GM12878 (cell line): ENCODE data around the gene ANKRD55. TPM values are rescaled to one million over a fixed set of nuclear protein-coding genes. Genes with fewer than 3 reads are reported as not detected.

Source experiments
- ATAC-seq: fragments of 200-7000 bp; cut with Tn5 transposase; 3 replicates; pipeline ENCODE4 v1.9.1; 2020; ENCODE audit warnings: mild to moderate bottlenecking, moderate library complexity
- BruUV-seq: library from RNA; stranded (reverse); fragments of 400-500 nt; replicated peaks from 2 replicates; lab custom pipeline; 2021; lab: Mats Ljungman, UMichigan
- CTCF ChIA-PET: fragments of 300-600 bp; sonication (Branson Sonifier 250); formaldehyde crosslinking; extraction: SDS; loops from one replicate; lab custom pipeline; 2021; ENCODE audit warnings: inconsistent platforms; lab: Yijun Ruan, JAX
- POLR2A ChIA-PET: fragments of 350-600 bp; formaldehyde crosslinking; extraction: SDS; loops from one replicate; lab custom pipeline; 2021; ENCODE audit warnings: inconsistent platforms; lab: Charles Lee
- RAD21 ChIA-PET: fragments of 300-600 bp; sonication (Branson Sonifier 250); formaldehyde crosslinking; loops from one replicate; lab custom pipeline; 2023; ENCODE audit warnings: antibody characterized with exemption; ENCODE audit not compliant: unreplicated experiment; lab: Charles Lee
- SMC1A ChIA-PET: fragments of 300-600 bp; sonication (Branson Sonifier 250); formaldehyde crosslinking; loops from one replicate; lab custom pipeline; 2023; ENCODE audit not compliant: unreplicated experiment, uncharacterized antibody; lab: Charles Lee
- DNase-seq: peaks from one replicate; pipeline ENCODE4 v3.0.0-alpha.2; 2011; ENCODE audit warnings: low read depth, low spot score
- FAIRE-seq: peaks from 3 replicates; lab custom pipeline; 2011; peaks lifted over from hg19 to GRCh38; lab: Jason Lieb, UNC
- H2AFZ ChIP-seq: 2 replicates; pipeline ENCODE4 v1.6.0; 2011; ENCODE audit warnings: low read depth, low read length, control low read depth; ENCODE audit not compliant: control insufficient read depth
- H3K27ac ChIP-seq: 2 replicates; pipeline ENCODE4 v1.5.1; 2011; ENCODE audit warnings: control low read depth; ENCODE audit not compliant: control insufficient read depth, insufficient read depth
- H3K27me3 ChIP-seq, 2 experiments: replicated peaks in 1 of 2; 2 replicates each; pipeline versions ENCODE4 v1.6.0 to v1.6.1; 2011; ENCODE audit warnings: low read length in 1 of 2; ENCODE audit not compliant: control insufficient read depth in 2 of 2, insufficient read depth in 2 of 2
- H3K36me3 ChIP-seq, 2 experiments: 2 replicates each; pipeline ENCODE4 v1.5.1; 2011; ENCODE audit warnings: low read length in 1 of 2; ENCODE audit not compliant: control insufficient read depth in 2 of 2, insufficient read depth in 2 of 2
- H3K4me1 ChIP-seq: 2 replicates; pipeline ENCODE4 v1.6.1; 2011; ENCODE audit warnings: mild to moderate bottlenecking, low read length, moderate library complexity, mixed read lengths; ENCODE audit not compliant: control insufficient read depth, insufficient read depth
- H3K4me2 ChIP-seq: 2 replicates; pipeline ENCODE4 v1.6.0; 2011; ENCODE audit warnings: control low read depth; ENCODE audit not compliant: control insufficient read depth, insufficient read depth
- H3K4me3 ChIP-seq: fragments of 200-600 bp; sonication (generic); 2 replicates; pipeline ENCODE4 v1.5.1; 2016
- H3K79me2 ChIP-seq: 2 replicates; pipeline ENCODE4 v1.6.0; 2011; ENCODE audit warnings: low read length; ENCODE audit not compliant: control insufficient read depth, insufficient read depth
- H3K9ac ChIP-seq: 2 replicates; pipeline ENCODE4 v1.8.0; 2011; ENCODE audit warnings: low read length, control low read depth, mixed read lengths; ENCODE audit not compliant: control insufficient read depth, insufficient read depth
- H3K9me3 ChIP-seq: replicated peaks from 3 replicates; pipeline ENCODE4 v1.5.1; 2011; ENCODE audit warnings: mild to moderate bottlenecking, low read length; ENCODE audit not compliant: control insufficient read depth, insufficient read depth
- H4K20me1 ChIP-seq: 2 replicates; pipeline ENCODE4 v1.6.0; 2011; ENCODE audit not compliant: control insufficient read depth, insufficient read depth
- HCFC1 ChIP-seq: fragments of 150-350 bp; IDR thresholded peaks from 2 replicates; pipeline ENCODE4 v1.6.1; 2014; ENCODE audit warnings: low read length
- IRF3 ChIP-seq: fragments of 450-650 bp; IDR thresholded peaks from 2 replicates; pipeline ENCODE4 v1.6.1; 2014; ENCODE audit warnings: mild to moderate bottlenecking
- MEF2A ChIP-seq: IDR thresholded peaks from 2 replicates; pipeline ENCODE4 v1.6.1; 2011; ENCODE audit warnings: low read depth, mild to moderate bottlenecking, low read length, moderate library complexity; ENCODE audit not compliant: insufficient read depth
- NFIC ChIP-seq: IDR thresholded peaks from 2 replicates; pipeline ENCODE4 v1.6.1; 2012; ENCODE audit warnings: low read depth, mild to moderate bottlenecking, inconsistent platforms, low read length, moderate library complexity
- NFXL1 ChIP-seq: fragments of 450-650 bp; IDR thresholded peaks from 2 replicates; pipeline ENCODE4 v1.6.1; 2017; ENCODE audit warnings: antibody characterized with exemption, mild to moderate bottlenecking, borderline replicate concordance
- NR2C1 ChIP-seq: fragments of 450-650 bp; IDR thresholded peaks from 2 replicates; pipeline ENCODE4 v1.6.1; 2017; ENCODE audit warnings: antibody characterized with exemption, mild to moderate bottlenecking, moderate library complexity
- PKNOX1 ChIP-seq: fragments of 450-650 bp; IDR thresholded peaks from 2 replicates; pipeline ENCODE4 v1.6.1; 2016; ENCODE audit warnings: mild to moderate bottlenecking
- SKIL ChIP-seq: fragments of 450-650 bp; IDR thresholded peaks from 2 replicates; pipeline ENCODE4 v1.6.1; 2017; ENCODE audit warnings: mild to moderate bottlenecking, low read depth, inconsistent platforms; ENCODE audit not compliant: poor library complexity, severe bottlenecking
- SP1 ChIP-seq: IDR thresholded peaks from one replicate; pipeline ENCODE4 v1.6.1; 2011; ENCODE audit warnings: low read depth, low read length
- STAT3 ChIP-seq: IDR thresholded peaks from 2 replicates; pipeline ENCODE4 v1.6.1; 2011; ENCODE audit warnings: low read depth, low read length, improper control_type of control experiment
- ZBTB33 ChIP-seq: fragments of 450-650 bp; IDR thresholded peaks from 2 replicates; pipeline ENCODE4 v1.6.1; 2017; ENCODE audit warnings: mild to moderate bottlenecking
- ZNF384 ChIP-seq: IDR thresholded peaks from 2 replicates; pipeline ENCODE4 v1.6.1; 2012; ENCODE audit warnings: low read depth, mild to moderate bottlenecking, low read length, improper control_type of control experiment, borderline replicate concordance
- WGBS: methylation state at CpG from one replicate; pipeline ENCODE4 v1.1.6; 2016; ENCODE audit warnings: low lambda C conversion rate; ENCODE audit not compliant: insufficient replicate concordance, insufficient coverage; ENCODE audit errors: missing lambda C conversion rate; 5-methylcytosine and 5-hydroxymethylcytosine counted together
- in situ Hi-C: fragments of 300-500 bp; cut with MboI; formaldehyde crosslinking; loops from 9 replicates; pipeline ENCODE4 v1.14.3; 2018; ENCODE audit warnings: mixed read lengths
- intact Hi-C: fragments of 100-400 bp; cut with micrococcal nuclease; formaldehyde crosslinking; loops from one replicate; pipeline ENCODE4 v1.14.2; 2022; ENCODE audit not compliant: unreplicated experiment
- polyA plus RNA-seq, 11 experiments: library from polyadenylated mRNA; depleted of rRNA in 4 of 11; unstranded in 6 of 11; stranded (reverse) in 5 of 11; fragments of >200 nt; fragmentation: Nextera tagmentation in 4 of 11; fragmentation: Illumina TruSeq in 1 of 11; extraction: Ambion mirVana in 4 of 11; extraction: Trizol in 1 of 11; gene quantifications; 1 replicate in 1 of 11; 2 replicates in 10 of 11; pipeline versions ENCODE4 v1.2.1 to v1.2.3, GENCODE V29; 2011 to 2016; ENCODE audit warnings: inconsistent platforms in 2 of 11, missing spikeins in 2 of 11, low read depth in 1 of 11
- total RNA-seq, 4 experiments: library from RNA; depleted of rRNA in 3 of 4; stranded (reverse); fragments of >200 nt in 3 of 4; fragmentation: Illumina TruSeq in 1 of 4; extraction: Trizol in 1 of 4; gene quantifications; 2 replicates each; pipeline versions ENCODE4 v1.2.1 to v1.2.3, GENCODE V29; 2013 to 2021

Gene ANKRD55
- total and polyA plus RNA-seq, 10 of the 15 experiments (the other 5 are each of a cell fraction or from before 2014, with no cell fraction given): 0.04 TPM; not detected in 9

- no peak for DNase-seq
- H3K36me3 ChIP-seq: no peaks in the 10 kb centered on the region
- ChIA-PET SMC1A (interaction anchor here (0.6 to 4.6 kb wide), 5 partner anchors 38 to 280 kb away, joined by 3 to 123 read pairs (median 4); no protein-coding TSS in a partner anchor), CTCF (interaction anchor here (0.6 to 5.4 kb wide), 9 partner anchors 15 to 1014 kb away, joined by 3 to 122 read pairs (median 5); no protein-coding TSS in a partner anchor), POLR2A (no interaction called here), RAD21 (interaction anchor here (1.2 to 4.6 kb wide), 4 partner anchors 204 to 266 kb away, joined by 3 to 90 read pairs (median 54); partner anchors contain the start of gene IL6ST)
- no peak for FAIRE-seq
- no peak overlapping the region for H3K4me2 ChIP-seq
- H3K4me1 ChIP-seq: no peaks in the 10 kb centered on the region
- ATAC-seq: no peak
- H3K4me3 ChIP-seq: no peak overlapping the region
- no peaks in the 10 kb centered on the region for H3K79me2 ChIP-seq
- H4K20me1 ChIP-seq: no peaks in the 10 kb centered on the region
- 33% methylated on average over 3 of the region's 3 CpGs for WGBS
- no peak overlapping the region for H3K27ac ChIP-seq
- TF ChIP-seq NFXL1: no peak
- TF ChIP-seq SKIL: no peak
- TF ChIP-seq STAT3: no peak
- TF ChIP-seq ZBTB33: no peak
- no peak for TF ChIP-seq IRF3
- no peak for TF ChIP-seq NFIC
- no peak for TF ChIP-seq ZNF384
- TF ChIP-seq NR2C1: no peak
- TF ChIP-seq PKNOX1: no peak
- TF ChIP-seq SP1: no peak
- no peak for TF ChIP-seq MEF2A
- no peak for TF ChIP-seq HCFC1
- in situ Hi-C loops (no loop called here), intact Hi-C loops (loop anchor here (5.0 kb wide), 1 partner anchor 510 kb away; no protein-coding TSS in a partner anchor)
- H2AFZ ChIP-seq: no peak overlapping the region
- no peak overlapping the region for H3K9ac ChIP-seq
- no peaks in the 10 kb centered on the region for H3K27me3 ChIP-seq
- BruUV-seq: no TSS peak
- no peaks in the 10 kb centered on the region; the same call in 2 of the 3 replicates for H3K9me3 ChIP-seq
Measured at GRCh38 chr5:56202483-56202882, 30.6 kb downstream of the ANKRD55 start.
